GM12878 (cell line): ENCODE measurements around the gene RPS6KA3.

Experiments used
- CTCF ChIP-seq, 3 experiments: IDR thresholded peaks in 2 of 3; conservative IDR thresholded peaks in 1 of 3; 2 replicates each; pipeline ENCODE4 v1.5.1; 2011; ENCODE audit warnings: low read depth in 3 of 3, low read length in 3 of 3, mild to moderate bottlenecking in 3 of 3, control low read depth in 2 of 3, moderate library complexity in 2 of 3, inconsistent platforms in 1 of 3, mixed read lengths in 1 of 3; ENCODE audit not compliant: control insufficient read depth in 2 of 3, insufficient read depth in 1 of 3; ENCODE audit errors: extremely low read depth in 1 of 3
- IKZF1 ChIP-seq: fragments of 450-650 bp; conservative IDR thresholded peaks from 2 replicates; pipeline ENCODE4 v1.6.1; 2017; ENCODE audit warnings: antibody characterized with exemption, mild to moderate bottlenecking
- KDM1A ChIP-seq: fragments of 200-600 bp; sonication (generic); IDR thresholded peaks from 2 replicates; pipeline ENCODE4 v1.6.1; 2016; ENCODE audit warnings: borderline replicate concordance
- POLR2A ChIP-seq: IDR thresholded peaks from 2 replicates; pipeline ENCODE4 v1.6.1; 2011; ENCODE audit warnings: low read depth, mild to moderate bottlenecking, low read length
- ZNF274 ChIP-seq: IDR thresholded peaks from one replicate; pipeline ENCODE4 v1.8.0; 2011; ENCODE audit not compliant: insufficient read length, insufficient read depth
- ZZZ3 ChIP-seq: IDR thresholded peaks from 2 replicates; pipeline ENCODE4 v1.6.1; 2011; ENCODE audit warnings: low read depth; ENCODE audit not compliant: control insufficient read depth, insufficient read length

DNA sequence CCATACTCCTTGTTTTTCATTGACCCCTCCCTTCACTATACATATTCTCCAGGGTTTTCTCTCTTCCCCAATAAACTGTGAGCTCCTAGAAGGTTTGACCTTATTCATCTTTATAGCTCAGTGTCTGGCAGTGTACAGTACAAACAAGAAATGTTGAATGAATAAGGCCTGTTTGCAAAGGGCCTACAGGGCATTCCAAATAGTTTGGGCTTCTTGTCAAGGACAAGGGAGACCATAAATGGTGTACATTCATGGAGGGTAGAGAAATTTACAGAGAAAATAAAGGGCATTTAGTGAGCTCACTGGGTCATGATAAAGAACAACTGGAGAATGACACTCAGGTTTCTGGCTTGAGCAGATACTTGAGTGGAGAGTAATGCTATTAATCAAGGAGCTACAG is 77.5 kb downstream of the RPS6KA3 start:
- TF ChIP-seq CTCF (IDR thresholded peaks at IDR 0.05 in 2 of 3, conservative IDR thresholded peaks at IDR 0.05 in 1 of 3; ENCODE audit: control insufficient read depth in 2 of 3, extremely low read depth in 1 of 3, insufficient read depth in 1 of 3, low read depth in 3 of 3, low read length in 3 of 3) (no peak), POLR2A (no peak), ZZZ3 (no peak), IKZF1 (no peak), KDM1A (no peak), ZNF274 (no peak)
